Kidney glomerular epithelial cell (primary cell): ENCODE results near the gene APOBEC3H.

Experiments
- DNase-seq: peaks from one replicate; lab custom pipeline; 2025; lab: John Stamatoyannopoulos, UW

Gene APOBEC3H

GRCh38 chr22:39081016-39081415, 16.0 kb upstream of the APOBEC3H start:
- DNase-seq, result no peak

GRCh38 chr22:39081598-39081997, 15.4 kb upstream of the APOBEC3H start:
- no peak for DNase-seq

GRCh38 chr22:39083212-39084165, 13.6 kb upstream of the APOBEC3H start:
- DNase-seq, result no peak

GRCh38 chr22:39084666-39085065, 12.4 kb upstream of the APOBEC3H start:
- DNase-seq, result no peak

GRCh38 chr22:39087098-39087497, 9.9 kb upstream of the APOBEC3H start:
- no peak for DNase-seq

GRCh38 chr22:39087881-39088684, 9.0 kb upstream of the APOBEC3H start:
- DNase-seq, result no peak

- DNase-seq, result no peak
Observed at GRCh38 chr22:39088685-39089032, 8.4 kb upstream of the APOBEC3H start.

GRCh38 chr22:39089928-39090327, 7.1 kb upstream of the APOBEC3H start:
- no peak for DNase-seq

- no peak for DNase-seq
Observed at GRCh38 chr22:39090426-39091064, 6.5 kb upstream of the APOBEC3H start.

- no peak for DNase-seq
Observed at GRCh38 chr22:39091126-39092081, 5.6 kb upstream of the APOBEC3H start.

GRCh38 chr22:39092111-39092862, 4.8 kb upstream of the APOBEC3H start:
- no peak for DNase-seq

GRCh38 chr22:39094717-39095389, 2.2 kb upstream of the APOBEC3H start:
- DNase-seq, result no peak

- no peak for DNase-seq
Observed at GRCh38 chr22:39095971-39096370, 1.1 kb upstream of the APOBEC3H start.

- no peak for DNase-seq
Observed at GRCh38 chr22:39098026-39098425, 982 bp downstream of the APOBEC3H start.

- DNase-seq, result no peak
Observed at GRCh38 chr22:39098576-39098975, 1.5 kb downstream of the APOBEC3H start.

- DNase-seq, result no peak
Observed at GRCh38 chr22:39101226-39101625, 4.2 kb downstream of the APOBEC3H start.

- DNase-seq, result no peak
Observed at GRCh38 chr22:39103431-39103830, 6.4 kb downstream of the APOBEC3H start.

- DNase-seq, result no peak
Observed at GRCh38 chr22:39106326-39106725, 9.3 kb downstream of the APOBEC3H start.

- DNase-seq, result no peak
Observed at GRCh38 chr22:39108487-39108886, 11.4 kb downstream of the APOBEC3H start.

GRCh38 chr22:39109361-39109760, 12.3 kb downstream of the APOBEC3H start:
- no peak for DNase-seq
